ENCODE results near the gene SEZ6.

DNA sequence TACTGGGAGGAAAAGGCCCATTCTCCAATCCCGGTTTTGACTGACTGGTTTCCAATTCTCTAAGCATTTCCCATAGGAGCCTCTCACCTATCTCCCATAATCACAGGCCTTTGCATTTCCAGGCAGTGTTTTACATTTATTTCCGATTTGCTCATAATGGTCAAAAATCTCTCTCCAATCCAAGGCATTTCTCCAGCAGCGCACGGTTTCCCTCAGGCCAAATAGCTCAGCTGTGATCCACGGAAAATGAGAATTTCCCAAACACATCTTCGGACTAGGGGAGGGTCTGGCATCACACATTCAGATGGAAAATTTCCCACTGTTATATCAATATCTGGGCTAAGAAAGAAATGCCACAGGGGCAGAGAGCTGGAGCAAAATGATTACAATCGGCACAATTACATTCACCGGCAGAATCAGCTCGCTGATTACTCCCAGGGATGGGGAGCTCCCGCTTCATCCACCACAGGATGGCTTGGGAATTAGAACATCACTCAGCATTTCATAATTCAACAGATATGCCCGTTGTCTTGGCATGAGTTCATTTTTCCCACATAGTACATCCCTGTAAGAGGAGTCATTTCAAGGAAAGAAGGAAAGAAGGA lies 43.8 kb upstream of the SEZ6 start:
- TF ChIP-seq, protein P1, sequence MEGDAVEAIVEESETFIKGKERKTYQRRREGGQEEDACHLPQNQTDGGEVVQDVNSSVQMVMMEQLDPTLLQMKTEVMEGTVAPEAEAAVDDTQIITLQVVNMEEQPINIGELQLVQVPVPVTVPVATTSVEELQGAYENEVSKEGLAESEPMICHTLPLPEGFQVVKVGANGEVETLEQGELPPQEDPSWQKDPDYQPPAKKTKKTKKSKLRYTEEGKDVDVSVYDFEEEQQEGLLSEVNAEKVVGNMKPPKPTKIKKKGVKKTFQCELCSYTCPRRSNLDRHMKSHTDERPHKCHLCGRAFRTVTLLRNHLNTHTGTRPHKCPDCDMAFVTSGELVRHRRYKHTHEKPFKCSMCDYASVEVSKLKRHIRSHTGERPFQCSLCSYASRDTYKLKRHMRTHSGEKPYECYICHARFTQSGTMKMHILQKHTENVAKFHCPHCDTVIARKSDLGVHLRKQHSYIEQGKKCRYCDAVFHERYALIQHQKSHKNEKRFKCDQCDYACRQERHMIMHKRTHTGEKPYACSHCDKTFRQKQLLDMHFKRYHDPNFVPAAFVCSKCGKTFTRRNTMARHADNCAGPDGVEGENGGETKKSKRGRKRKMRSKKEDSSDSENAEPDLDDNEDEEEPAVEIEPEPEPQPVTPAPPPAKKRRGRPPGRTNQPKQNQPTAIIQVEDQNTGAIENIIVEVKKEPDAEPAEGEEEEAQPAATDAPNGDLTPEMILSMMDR (IDR thresholded peaks at IDR 0.05) = no peak
- no peak for TF ChIP-seq POLR2A (IDR thresholded peaks at IDR 0.05)
